CMK (cell line): ENCODE data around the gene CELF1.

Experiments
- DNase-seq: peaks from one replicate; pipeline ENCODE4 v3.0.0-alpha.2; 2010; ENCODE audit warnings: low read depth

Gene CELF1

DNA sequence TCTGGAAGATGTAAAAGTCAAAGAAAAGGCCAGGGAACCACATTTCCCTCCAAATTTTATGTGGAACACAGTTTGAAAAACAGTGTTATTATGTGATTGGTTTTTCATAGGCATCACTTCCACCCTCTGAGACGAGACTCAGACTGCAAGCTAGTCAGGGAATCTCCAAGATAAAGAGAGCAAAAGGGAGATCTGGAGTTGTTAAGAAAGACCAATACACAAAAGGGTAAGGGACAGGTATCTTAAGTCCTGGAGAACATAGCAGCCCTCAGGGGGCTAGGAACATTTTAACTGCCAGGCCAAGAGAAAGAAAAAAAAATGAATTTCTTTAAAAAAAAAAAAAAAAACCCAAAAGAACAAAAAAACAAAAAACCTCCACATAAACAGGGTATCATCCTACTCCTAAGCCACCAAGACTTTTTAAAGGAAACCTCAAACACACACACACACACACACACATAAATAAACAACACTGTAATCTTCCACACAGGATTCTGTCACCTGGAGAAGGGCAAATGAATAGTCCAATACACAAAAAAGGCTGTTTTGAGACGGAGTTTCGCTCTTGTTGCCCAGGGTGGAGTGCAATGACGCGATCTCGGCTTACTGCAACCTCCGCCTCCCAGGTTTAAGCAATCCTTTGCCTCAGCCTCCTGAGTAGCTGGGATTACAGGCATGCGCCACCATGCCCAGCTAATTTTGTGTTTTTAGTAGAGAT lies 44.5 kb downstream of the CELF1 start:
- no peak for DNase-seq

DNA sequence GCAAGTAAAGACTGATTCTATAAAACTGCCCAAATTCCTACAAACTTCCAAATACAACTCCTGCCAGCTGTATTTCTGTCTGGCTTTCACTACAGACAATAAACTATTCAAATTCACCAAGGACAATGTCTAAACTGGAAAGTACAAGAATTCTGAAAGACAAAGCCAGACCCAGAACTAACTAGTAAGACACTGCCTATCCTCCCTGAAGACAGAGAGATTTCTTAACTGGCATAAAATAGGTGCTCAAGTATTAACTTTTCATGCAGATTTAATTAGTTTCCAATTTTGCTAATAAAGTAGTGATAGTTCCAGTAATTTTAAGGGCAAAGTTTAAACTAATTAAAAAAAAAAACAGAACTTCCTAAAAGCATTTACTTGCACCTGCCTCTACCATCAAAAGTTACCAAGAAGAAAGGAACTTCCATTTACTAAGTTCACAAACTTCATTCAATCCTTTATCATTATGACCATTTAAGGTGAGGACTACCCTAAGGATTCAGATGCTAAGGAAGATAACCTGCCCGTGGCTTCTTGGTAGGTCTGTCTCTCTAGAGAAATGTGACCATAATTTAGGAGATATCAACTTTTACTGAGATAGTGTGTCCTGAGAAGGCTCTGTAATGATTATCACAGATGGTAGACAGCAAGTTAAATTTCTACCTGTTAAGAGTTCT lies 45.2 kb downstream of the CELF1 start:
- no peak for DNase-seq

DNA sequence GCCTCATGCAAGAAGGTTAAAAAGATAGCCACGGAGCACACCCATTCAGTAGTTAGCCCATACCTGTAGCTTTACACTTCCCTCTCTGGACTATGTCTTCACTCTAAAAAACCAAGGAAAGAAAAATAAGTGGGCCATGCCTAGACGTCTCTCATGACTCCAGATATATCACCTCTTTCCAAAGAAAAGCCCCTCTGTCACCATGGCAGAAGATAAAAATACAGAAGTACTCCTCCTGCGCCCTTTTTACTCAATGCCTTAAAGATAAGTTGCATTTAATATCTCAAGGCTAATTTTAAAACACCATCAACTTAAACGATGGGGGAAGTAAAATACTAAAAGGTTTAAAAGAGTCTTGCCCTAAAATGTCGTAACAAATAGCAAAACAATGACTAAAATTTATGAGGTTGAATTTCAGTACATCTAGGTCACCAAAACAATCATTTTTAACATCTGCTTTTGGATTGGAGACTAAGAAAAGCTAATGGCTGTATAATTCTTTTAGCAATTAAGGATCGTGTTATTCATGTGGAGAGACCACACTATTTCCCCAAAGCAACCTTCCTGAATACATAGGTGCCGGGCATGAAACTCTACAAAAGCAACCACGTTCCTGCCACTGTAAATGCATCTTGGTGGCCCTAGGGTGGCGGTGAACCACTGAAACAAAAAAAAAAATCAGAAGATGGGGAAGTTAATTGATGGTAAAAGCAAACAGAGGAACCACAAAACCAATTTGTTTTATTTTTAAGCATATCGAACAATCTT lies 46.0 kb downstream of the CELF1 start:
- no peak for DNase-seq

DNA sequence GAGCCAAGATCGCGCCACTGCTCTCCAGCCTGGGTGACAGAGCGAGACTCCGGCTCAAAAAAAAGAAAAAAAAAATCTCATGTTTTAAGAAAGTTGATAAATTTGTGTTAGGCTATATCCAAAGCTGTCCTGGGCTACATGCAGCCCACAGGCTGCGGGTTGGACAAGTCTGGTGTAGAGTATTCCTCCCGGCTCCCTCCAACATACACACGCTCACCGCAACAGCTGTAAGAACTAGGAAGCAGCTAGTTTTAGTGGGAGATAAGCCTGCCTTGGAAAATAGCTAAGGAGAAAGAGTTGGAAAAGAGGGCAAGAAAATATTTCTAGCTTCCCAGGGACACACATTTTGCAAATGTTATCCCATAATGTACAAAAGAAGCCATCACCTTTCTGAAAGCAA lies 46.6 kb downstream of the CELF1 start:
- no peak for DNase-seq

DNA sequence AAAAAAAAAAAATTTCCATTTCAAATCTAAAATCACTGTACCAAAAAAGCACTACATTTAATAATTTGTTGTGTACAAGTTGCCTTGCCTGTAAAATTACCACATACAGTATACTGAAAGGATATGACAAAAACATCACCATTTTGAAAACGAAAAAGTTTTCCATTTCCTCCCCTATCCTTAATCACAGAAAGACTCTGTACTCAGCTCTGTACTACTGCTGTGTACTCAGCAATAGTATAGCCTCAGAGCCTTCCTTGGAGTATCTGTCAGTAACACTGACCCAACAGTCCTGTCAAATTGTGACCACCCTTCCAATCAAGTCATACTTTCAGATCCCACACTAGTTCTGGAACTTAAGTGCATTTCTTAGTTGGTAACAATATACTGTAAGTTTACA lies 48.0 kb downstream of the CELF1 start:
- DNase-seq, result no peak

DNA sequence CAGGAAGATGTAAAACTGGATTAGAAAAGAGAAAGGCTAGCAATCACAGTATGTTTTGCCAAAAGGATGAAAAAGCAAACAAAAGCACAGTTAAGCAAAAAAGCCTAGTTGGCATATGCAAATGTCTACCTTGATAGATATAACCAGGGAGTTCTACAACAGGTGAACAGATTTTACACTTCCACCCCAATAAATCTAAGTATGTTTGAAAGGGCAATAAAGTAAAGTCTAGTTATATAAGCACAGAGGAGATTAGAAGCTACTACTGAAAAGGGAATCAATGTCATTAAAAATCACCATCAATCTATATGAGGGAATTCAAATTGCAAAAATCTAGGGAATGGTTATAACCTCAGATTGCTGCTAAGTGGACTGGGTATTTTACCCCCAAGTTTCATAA lies 49.7 kb downstream of the CELF1 start:
- DNase-seq, result no peak

DNA sequence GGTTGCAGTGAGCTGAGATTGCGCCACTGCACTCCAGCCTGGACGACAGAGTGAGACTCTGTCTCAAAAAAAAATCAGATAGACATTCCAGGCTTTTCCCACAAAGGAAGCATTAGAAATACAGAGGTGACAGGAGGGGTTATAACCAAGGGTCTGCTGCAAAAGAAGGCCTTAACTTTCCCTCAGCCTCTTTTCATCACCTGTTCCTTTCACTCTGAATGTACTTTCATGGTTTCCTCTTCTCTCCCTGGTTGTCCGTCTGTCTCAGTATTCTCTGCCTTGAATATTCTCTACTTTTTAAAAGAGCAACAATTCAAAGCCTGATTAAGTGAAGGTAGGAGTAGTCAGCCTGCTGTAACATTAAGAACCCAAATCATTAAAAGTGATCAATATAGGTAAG lies 50.2 kb downstream of the CELF1 start:
- no peak for DNase-seq

DNA sequence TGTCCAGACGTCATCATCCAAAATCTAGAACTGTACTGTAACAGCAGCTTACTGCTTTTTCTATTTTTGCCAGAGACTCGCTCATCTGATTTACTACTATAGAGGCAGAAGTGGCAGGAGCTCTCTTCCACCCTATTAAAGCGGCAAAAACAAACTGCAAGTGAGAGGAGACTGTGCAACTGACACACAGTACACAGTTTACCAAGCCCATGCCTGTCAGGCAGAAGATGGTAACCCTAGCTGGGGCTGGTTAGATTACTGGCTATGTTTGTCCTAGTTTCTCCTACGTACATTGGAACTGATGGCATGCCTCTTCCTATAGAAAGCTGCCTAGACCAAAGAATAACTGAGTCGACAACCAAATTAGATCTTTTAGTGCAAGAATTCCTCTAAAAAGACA lies 51.8 kb downstream of the CELF1 start:
- no peak for DNase-seq

DNA sequence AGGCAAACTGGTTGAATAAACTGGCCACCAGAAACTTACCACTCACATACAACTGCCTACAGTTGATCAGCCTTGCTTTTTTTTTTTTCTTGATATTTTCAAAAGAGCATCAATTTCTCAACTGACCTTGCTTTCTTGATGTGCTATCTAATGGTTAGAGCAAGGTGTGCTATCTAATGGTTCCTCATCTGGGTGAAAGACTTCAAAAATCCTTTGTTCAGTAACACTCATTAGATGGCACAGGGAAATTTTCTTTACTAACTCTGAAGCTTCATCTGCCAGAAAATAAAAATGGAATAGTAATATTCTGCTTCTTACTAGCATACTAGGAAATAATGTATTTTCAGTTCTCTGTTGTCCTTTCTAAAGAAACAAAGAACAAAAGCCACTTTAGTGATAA lies 52.8 kb downstream of the CELF1 start:
- DNase-seq, result no peak

DNA sequence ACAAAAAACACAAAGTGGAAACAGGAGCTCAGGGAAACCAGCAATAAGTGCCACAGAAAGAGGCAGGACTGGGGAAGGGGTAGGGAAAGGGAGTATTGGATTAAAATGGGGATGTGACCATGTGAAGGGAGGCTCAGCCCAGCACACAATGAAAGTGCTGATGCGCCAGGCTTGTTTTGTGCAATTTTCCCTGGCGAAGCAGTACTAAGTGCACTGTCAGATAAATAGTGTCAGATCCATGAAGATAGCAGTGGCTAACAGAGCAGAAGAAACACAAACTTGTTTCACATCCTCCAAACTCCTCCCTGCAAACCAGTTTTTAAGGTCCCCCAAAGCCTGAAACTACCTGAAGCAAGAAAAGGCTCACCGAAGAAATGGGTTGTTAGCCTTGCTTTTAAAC lies 53.3 kb downstream of the CELF1 start:
- no peak for DNase-seq

DNA sequence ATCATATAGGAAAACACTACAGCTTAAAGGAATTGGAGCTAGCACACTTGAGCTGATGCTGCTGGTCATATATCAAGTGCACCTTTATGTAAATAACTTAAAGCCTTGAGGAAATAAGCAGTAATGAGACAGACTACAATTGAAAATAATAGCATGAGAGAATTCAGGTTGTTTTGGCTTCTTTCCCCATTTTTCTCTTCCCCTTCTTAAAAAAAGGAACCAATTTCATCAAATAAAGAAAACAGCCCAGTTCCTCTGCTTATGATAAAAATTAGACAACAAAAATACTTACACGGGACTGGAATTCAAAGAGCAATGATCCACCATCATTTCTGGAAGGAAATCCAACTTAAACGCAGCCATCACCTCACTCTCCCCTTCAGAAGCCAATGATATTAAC lies 53.8 kb downstream of the CELF1 start:
- DNase-seq, result no peak

DNA sequence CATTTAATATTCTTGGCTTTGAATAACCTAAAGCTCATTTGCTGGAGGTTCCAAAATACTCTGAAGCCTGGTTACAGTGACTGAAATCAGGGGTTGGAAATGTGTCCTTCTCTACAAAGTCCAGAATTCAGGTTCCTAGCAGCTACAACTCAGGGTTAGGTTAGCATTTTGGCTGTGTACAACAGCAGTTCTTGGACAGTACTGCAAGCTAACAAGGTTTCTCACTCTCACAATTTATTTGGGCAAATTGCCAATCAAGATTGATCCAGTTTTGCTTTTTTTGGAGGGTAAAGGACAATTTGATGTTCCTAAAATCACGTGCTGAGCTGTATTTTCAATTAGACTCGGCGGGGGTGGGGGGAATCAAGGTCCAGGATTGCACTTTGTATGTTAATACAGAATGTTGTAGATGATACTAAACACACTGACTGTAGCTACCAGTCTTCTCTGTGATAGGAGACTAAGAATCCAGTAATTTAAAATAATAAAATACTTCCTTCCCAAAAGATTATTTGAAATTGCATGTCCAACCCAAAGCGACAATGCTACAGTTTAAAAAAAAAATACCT lies 54.3 kb downstream of the CELF1 start:
- DNase-seq, result no peak

DNA sequence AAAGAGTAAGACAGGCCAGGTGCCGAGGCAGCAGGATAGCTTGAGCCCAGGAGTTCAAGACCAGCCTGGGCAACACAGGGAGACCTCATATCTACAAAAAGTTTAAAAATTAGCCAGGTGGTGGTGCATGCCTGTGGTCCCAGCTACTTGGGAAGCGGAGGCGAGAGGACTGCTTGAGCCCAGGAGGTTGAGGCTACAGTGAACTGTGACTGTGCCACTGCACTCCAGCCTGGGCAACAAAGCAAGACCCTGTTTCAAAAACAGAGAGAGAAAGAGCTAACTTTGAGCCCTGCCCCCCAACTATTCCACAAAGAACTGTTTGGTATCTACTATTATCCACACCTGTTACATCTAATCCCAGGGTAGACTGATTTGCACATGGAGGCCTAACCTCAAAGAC lies 54.8 kb downstream of the CELF1 start:
- no peak for DNase-seq

DNA sequence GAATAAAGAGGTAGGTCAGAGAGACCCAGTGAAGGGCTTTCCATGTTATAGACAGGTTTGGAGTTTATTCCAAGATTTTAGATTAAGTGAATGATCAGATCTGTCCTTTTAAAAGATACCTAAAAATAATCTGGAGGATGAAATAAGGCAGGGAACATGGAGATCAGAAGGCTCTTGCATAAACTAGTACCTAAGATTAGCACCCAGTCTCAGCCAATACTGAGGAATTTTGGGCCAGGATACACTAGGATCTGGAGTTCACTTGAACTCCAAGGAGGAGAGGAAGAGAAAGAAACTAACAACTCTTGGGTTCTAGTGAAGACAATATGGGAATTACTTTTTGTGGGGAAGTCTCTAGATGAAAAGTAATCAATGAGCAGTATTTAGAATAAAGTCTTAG lies 56.1 kb downstream of the CELF1 start:
- no peak for DNase-seq

DNA sequence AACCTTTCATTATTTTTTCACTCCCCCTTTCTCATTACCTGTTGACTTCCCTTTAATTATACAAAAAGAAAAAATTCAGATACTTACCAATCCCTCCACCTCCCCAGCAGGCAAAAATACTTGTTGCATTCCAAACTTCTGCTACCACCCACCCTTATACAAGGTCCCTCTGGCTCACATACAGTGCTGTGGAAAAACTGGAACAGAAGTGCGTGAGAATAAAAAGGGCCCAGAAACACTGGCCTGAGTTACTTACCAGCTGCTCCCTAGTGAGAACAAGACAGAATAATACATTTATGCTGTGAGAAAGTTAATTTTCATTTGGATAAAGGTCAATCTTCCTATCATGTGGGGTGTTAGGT lies 57.1 kb downstream of the CELF1 start:
- no peak for DNase-seq

DNA sequence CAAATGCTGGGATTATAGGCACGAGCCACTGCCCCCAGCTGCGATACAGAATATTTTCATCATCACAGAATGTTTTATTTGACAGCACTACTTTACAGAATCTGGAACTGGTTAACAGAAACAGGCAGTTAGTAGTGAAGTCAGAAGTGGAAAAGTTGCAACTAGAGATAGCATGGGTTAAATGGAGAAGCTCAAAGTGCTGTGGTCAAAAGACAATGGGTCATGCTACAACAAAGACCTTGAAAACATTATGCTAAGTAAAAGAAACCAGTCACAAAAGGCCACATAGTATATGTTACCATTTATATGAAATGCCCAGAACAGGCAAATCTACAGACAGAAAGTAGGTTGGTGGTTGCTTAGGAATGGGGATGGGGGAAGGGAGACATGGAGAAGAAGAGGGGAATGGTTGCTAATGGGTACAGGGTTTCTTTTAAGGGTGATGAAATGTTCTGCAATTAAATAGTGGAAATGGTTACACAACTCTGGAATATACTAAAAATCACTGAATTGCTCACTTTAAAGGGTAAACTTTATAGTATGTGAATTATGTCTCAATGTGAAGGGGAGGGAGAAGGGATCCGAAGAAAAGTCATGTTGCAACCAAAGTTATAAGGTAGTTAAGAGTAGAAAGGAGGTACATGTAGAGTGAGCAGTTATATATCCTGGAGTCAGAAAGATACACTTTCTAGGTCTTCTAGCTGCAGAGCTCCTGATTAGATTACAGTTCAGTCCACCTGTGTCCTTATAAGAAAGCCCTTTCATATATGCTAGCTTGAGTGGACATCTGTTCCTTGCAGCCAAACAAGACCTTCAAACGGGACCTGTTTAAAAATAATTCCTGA lies 57.7 kb downstream of the CELF1 start:
- DNase-seq, result no peak

DNA sequence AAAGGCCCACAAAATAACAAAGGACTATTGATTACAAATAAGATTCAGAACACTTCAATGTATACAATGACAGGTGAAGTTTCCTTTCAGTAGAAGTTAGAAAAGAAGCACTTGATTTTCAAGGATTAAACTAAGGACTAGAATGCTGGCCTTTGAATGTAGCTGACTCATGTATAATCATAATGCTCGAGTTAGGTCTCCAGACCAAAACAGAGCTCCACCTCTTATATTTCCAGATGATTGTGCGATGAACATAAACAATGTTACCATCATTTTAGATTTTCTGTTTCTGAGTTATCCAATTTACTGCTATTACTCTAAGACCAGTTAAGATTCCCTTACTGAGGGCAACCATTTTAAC lies 63.6 kb downstream of the CELF1 start:
- DNase-seq, result no peak

DNA sequence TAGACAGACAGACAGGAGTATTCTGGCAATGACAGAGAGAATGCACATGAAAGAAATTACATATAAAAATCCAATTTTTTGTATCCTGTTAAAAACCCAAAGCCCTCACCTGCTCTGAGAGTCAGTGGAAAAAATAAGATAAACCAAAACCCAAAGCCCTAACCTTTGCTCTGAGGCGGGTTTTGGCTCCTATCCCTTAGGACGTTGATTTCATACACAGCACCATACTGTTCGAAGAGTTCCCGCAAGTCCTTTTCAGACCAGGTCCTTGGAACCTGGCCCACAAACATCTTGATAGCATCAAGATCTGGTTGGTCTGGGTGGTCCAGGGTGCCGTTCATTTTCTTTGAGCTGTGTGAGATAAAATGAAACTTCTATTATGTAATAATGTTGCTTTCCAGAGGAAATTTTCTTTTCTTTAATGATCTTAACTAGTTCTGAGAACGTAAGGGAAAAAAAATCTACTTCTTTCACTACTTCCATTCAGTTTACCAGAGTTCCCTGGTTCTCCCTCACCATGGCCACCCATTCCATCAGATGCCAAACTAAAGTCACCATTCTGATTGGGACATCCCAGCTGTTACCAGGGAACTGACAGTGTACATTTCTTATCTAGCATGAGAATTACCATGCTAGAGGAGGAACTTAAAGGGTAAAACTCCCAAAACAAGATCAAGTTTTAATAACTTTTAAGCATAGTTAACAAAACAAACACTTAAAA lies 64.1 kb downstream of the CELF1 start:
- DNase-seq, result no peak

DNA sequence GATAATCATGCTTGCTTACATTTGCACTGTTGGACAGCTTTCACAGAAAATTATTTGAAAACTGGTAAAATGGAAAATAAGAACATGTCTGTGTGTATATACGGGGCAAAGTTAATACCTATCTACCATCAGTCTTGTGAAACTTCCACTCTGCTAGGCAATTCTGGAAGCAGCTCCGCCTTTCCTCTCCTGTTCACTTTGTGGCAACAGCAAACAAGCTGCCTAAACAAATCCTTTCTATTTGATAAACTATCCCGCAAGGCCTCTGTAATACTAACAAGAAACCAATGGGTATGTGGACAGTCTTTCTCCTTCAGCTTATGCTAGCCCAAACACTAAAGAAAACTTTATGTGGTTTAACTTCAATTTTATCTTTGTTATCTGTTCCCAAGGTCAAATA lies 64.8 kb downstream of the CELF1 start:
- no peak for DNase-seq

DNA sequence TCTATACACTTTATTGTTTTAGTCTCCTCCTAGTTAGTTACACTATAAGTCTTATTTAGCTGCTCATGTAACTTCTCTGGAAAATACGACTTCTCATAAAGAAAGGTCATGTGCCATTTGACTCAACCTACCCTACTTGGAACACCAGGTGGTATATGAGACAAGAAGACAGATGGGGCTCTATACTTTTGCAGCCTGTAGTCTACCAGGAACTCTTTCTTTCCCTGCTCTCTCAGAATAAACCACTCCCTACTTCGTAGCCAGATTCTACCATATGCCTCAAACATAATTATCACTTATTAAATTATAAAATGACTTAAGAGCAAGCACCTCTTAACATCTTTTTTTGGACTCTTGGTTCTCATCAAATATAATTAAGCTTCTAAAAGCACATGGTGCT lies 65.5 kb downstream of the CELF1 start:
- DNase-seq, result no peak

DNA sequence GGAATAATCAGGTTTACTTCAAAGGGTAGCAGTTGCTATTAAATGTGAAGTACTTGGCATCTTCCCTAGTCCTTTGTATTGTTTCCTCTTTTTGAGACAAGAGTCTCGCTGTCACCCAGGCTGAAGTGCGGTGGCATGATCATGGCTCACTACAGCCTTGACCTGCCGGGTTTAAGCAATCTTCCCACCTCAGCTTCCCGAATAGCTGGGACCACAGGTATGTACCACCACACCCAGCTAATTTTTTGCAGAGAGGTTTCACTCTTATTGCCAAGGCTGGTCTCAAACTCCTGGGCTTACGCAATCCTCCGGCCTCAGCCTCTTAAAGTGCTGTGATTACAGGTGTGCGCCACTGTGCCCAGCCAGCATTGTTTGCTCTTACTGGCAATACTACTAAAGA lies 67.8 kb downstream of the CELF1 start:
- DNase-seq, result no peak

DNA sequence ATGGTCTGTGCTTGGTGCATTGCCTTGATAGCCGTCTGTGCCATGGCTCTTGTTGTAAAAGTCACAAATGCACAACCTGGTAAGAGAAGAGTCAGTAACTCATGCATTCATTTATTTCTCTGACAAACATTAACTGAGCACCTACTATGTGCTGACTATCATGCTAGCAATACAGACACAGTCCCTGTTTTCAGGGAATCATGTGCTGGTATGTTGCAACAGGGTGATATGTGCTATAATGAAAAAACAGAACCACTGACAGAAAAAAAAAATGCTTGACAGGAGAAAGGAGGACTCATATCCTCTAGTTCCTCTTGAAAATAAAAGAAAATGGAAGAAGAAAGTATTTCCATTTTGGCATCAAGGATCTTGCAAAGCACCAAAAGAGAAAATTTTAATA lies 69.5 kb downstream of the CELF1 start:
- no peak for DNase-seq
